H1 (cell line): ENCODE measurements around the gene KAT8. TPM values are rescaled to one million over a fixed set of nuclear protein-coding genes. Genes with fewer than 3 reads are reported as not detected.

Experiments used
- CTCF ChIA-PET: fragments of 300-600 bp; sonication (Branson Sonifier 250); formaldehyde crosslinking; loops from one replicate; lab custom pipeline; 2021; ENCODE audit not compliant: partially characterized antibody; lab: Charles Lee
- POLR2A ChIA-PET: fragments of 300-600 bp; sonication (Branson Sonifier 250); formaldehyde crosslinking; loops from one replicate; lab custom pipeline; 2021; ENCODE audit warnings: inconsistent platforms; ENCODE audit not compliant: partially characterized antibody; lab: Charles Lee
- DNase-seq, 2 experiments: peaks; one replicate each; pipeline versions ENCODE4 v3.0.0 to v3.0.0-alpha.2; 2010 to 2022; ENCODE audit warnings: low spot score in 2 of 2, low read depth in 1 of 2, mixed read lengths in 1 of 2
- FAIRE-seq: peaks from 2 replicates; lab custom pipeline; 2011; peaks lifted over from hg19 to GRCh38; lab: Jason Lieb, UNC
- H2AFZ ChIP-seq: 2 replicates; pipeline ENCODE4 v1.8.1; 2012; ENCODE audit warnings: low read length, inconsistent platforms
- H2AK5ac ChIP-seq: 2 replicates; pipeline ENCODE4 v1.6.1; 2013; ENCODE audit warnings: low read depth, low read length
- H2BK120ac ChIP-seq: replicated peaks from 2 replicates; pipeline ENCODE3; 2013; ENCODE audit warnings: low read depth, low read length, inconsistent platforms
- H2BK12ac ChIP-seq: 2 replicates; pipeline ENCODE4 v1.6.1; 2013; ENCODE audit warnings: low read depth, low read length
- H2BK15ac ChIP-seq: 2 replicates; pipeline ENCODE4 v1.6.1; 2013; ENCODE audit warnings: low read length
- H2BK20ac ChIP-seq: 2 replicates; pipeline ENCODE4 v1.6.1; 2013; ENCODE audit warnings: low read length
- H2BK5ac ChIP-seq: 2 replicates; pipeline ENCODE4 v1.6.1; 2013; ENCODE audit warnings: low read depth, low read length
- H3K14ac ChIP-seq: 2 replicates; pipeline ENCODE4 v1.6.1; 2013; ENCODE audit warnings: inconsistent platforms; ENCODE audit not compliant: insufficient read length
- H3K18ac ChIP-seq: 2 replicates; pipeline ENCODE4 v1.6.1; 2013; ENCODE audit warnings: low read length; ENCODE audit errors: extremely low read depth
- H3K23ac ChIP-seq: 2 replicates; pipeline ENCODE4 v1.6.1; 2013; ENCODE audit warnings: inconsistent platforms; ENCODE audit not compliant: insufficient read length
- H3K23me2 ChIP-seq: 2 replicates; pipeline ENCODE4 v1.6.1; 2013; ENCODE audit warnings: low read depth, low read length
- H3K27ac ChIP-seq: 2 replicates; pipeline ENCODE4 v1.6.1; 2011; ENCODE audit warnings: low read depth, low read length, inconsistent platforms
- H3K27me3 ChIP-seq, 4 experiments: replicated peaks in 1 of 4; 1 replicate in 1 of 4; 2 replicates in 3 of 4; pipeline versions ENCODE4 v1.6.1 to v1.8.1; 2011 to 2013; ENCODE audit warnings: low read length in 3 of 4, mild to moderate bottlenecking in 3 of 4, inconsistent platforms in 2 of 4, mixed read lengths in 2 of 4, moderate library complexity in 1 of 4; ENCODE audit not compliant: control insufficient read depth in 3 of 4, insufficient read depth in 3 of 4; ENCODE audit errors: extremely low read depth in 1 of 4
- H3K36me3 ChIP-seq, 4 experiments: 2 replicates each; pipeline versions ENCODE4 v1.6.1 to v1.8.1; 2011 to 2013; ENCODE audit warnings: mild to moderate bottlenecking in 4 of 4, low read length in 3 of 4, moderate library complexity in 2 of 4, control low read depth in 1 of 4, inconsistent platforms in 1 of 4; ENCODE audit not compliant: insufficient read depth in 4 of 4, control insufficient read depth in 2 of 4
- H3K4ac ChIP-seq: replicated peaks from 2 replicates; pipeline ENCODE3; 2013; ENCODE audit warnings: low read length, low read depth, mixed read lengths, inconsistent platforms; ENCODE audit not compliant: insufficient read length
- H3K4me1 ChIP-seq, 4 experiments: replicated peaks in 1 of 4; 1 replicate in 1 of 4; 2 replicates in 3 of 4; pipeline versions ENCODE4 v1.6.1 to v1.8.1; 2011 to 2013; ENCODE audit warnings: low read length in 3 of 4, inconsistent platforms in 2 of 4, mixed read lengths in 1 of 4; ENCODE audit not compliant: insufficient read depth in 4 of 4, control insufficient read depth in 3 of 4
- H3K4me2 ChIP-seq, 2 experiments: 2 replicates each; pipeline versions ENCODE4 v1.6.1 to v1.8.1; 2011 to 2013; ENCODE audit warnings: low read depth in 2 of 2, low read length in 2 of 2, control low read depth in 1 of 2, inconsistent platforms in 1 of 2, mild to moderate bottlenecking in 1 of 2; ENCODE audit not compliant: insufficient read depth in 1 of 2
- H3K4me3 ChIP-seq, 4 experiments: fragments of 200-600, 300-600 bp in 1 of 4; sonication (generic), shearing (Covaris generic), sonication (Bioruptor Twin) in 1 of 4; 2 replicates each; pipeline versions ENCODE4 v1.5.1 to v1.8.1; 2011 to 2016; ENCODE audit warnings: low read length in 4 of 4, low read depth in 3 of 4, control low read depth in 2 of 4, inconsistent platforms in 2 of 4, mild to moderate bottlenecking in 2 of 4, mixed read lengths in 1 of 4, moderate library complexity in 1 of 4; ENCODE audit not compliant: insufficient read depth in 2 of 4; ENCODE audit errors: extremely low read depth in 1 of 4
- H3K56ac ChIP-seq: replicated peaks from 2 replicates; pipeline ENCODE3; 2013; ENCODE audit warnings: low read depth, mild to moderate bottlenecking, mixed read lengths, low read length, inconsistent platforms; ENCODE audit not compliant: insufficient read length
- H3K79me1 ChIP-seq: 2 replicates; pipeline ENCODE4 v1.6.1; 2013; ENCODE audit warnings: low read depth, low read length, control low read depth
- H3K79me2 ChIP-seq, 2 experiments: 2 replicates each; pipeline versions ENCODE4 v1.6.1 to v1.8.1; 2012 to 2013; ENCODE audit warnings: low read length in 2 of 2, mild to moderate bottlenecking in 2 of 2, inconsistent platforms in 1 of 2; ENCODE audit not compliant: insufficient read depth in 2 of 2, control insufficient read depth in 1 of 2
- H3K9ac ChIP-seq, 4 experiments: replicated peaks in 1 of 4; 1 replicate in 1 of 4; 2 replicates in 3 of 4; pipeline versions ENCODE4 v1.6.1 to v1.8.1; 2011 to 2013; ENCODE audit warnings: low read depth in 3 of 4, low read length in 3 of 4, control low read depth in 2 of 4, mild to moderate bottlenecking in 2 of 4, moderate library complexity in 2 of 4, inconsistent platforms in 1 of 4; ENCODE audit errors: extremely low read depth in 1 of 4
- H3K9me3 ChIP-seq, 2 experiments: 2 replicates each; pipeline versions ENCODE4 v1.6.1 to v1.8.1; 2012 to 2013; ENCODE audit warnings: mild to moderate bottlenecking in 2 of 2, moderate library complexity in 2 of 2, control low read depth in 1 of 2, inconsistent platforms in 1 of 2, low read depth in 1 of 2, low read length in 1 of 2, mixed read lengths in 1 of 2; ENCODE audit not compliant: insufficient read depth in 2 of 2
- H4K20me1 ChIP-seq, 2 experiments: replicated peaks in 1 of 2; 2 replicates each; pipeline versions ENCODE3 to v1.8.1; 2011 to 2013; ENCODE audit warnings: inconsistent platforms in 2 of 2, low read length in 2 of 2, mild to moderate bottlenecking in 1 of 2; ENCODE audit not compliant: insufficient read depth in 2 of 2, control insufficient read depth in 1 of 2
- H4K5ac ChIP-seq: 2 replicates; pipeline ENCODE4 v1.6.1; 2013; ENCODE audit warnings: low read length, low read depth, mixed read lengths, inconsistent platforms; ENCODE audit not compliant: insufficient read length
- H4K8ac ChIP-seq: 2 replicates; pipeline ENCODE4 v1.8.0; 2013; ENCODE audit warnings: mild to moderate bottlenecking, moderate library complexity, low read length, inconsistent platforms; ENCODE audit not compliant: insufficient read depth; ENCODE audit errors: extremely low read depth
- H4K91ac ChIP-seq: replicated peaks from 2 replicates; pipeline ENCODE3; 2013; ENCODE audit warnings: low read length, mixed read lengths, inconsistent platforms; ENCODE audit not compliant: insufficient read length
- BRCA1 ChIP-seq: IDR thresholded peaks from 2 replicates; pipeline ENCODE4 v1.6.1; 2012; ENCODE audit warnings: low read depth, low read length, improper control_type of control experiment
- NANOG ChIP-seq: IDR thresholded peaks from 2 replicates; pipeline ENCODE4 v1.6.1; 2011; ENCODE audit warnings: low read length, low read depth, mild to moderate bottlenecking, inconsistent platforms; ENCODE audit not compliant: insufficient read depth, poor library complexity, severe bottlenecking
- PHF8 ChIP-seq: fragments of 200-600 bp; sonication (generic); conservative IDR thresholded peaks from 2 replicates; pipeline ENCODE4 v1.7.1; 2012; ENCODE audit warnings: low read depth, mild to moderate bottlenecking, inconsistent platforms, low read length, moderate library complexity
- POU5F1 ChIP-seq: IDR thresholded peaks from 2 replicates; pipeline ENCODE4 v1.6.1; 2011; ENCODE audit warnings: low read depth, mild to moderate bottlenecking, low read length, moderate library complexity
- SIN3A ChIP-seq, 2 experiments: IDR thresholded peaks in 1 of 2; conservative IDR thresholded peaks in 1 of 2; 2 replicates each; pipeline ENCODE4 v1.6.1; 2011 to 2012; ENCODE audit warnings: low read length in 2 of 2, improper control_type of control experiment in 1 of 2, low read depth in 1 of 2, mild to moderate bottlenecking in 1 of 2
- WGBS, 2 experiments: shearing (Covaris generic) in 1 of 2; methylation state at CpG; one replicate each; pipeline versions ENCODE4 v1.1.6 to v1.1.7; 2013 to 2015; ENCODE audit warnings: low lambda C conversion rate in 2 of 2, mixed read lengths in 2 of 2, inconsistent platforms in 1 of 2, low coverage in 1 of 2, missing lambda C conversion rate in 1 of 2; ENCODE audit not compliant: insufficient replicate concordance in 2 of 2, insufficient coverage in 1 of 2, insufficient read length in 1 of 2; ENCODE audit errors: extremely low coverage in 1 of 2, missing lambda C conversion rate in 1 of 2; 5-methylcytosine and 5-hydroxymethylcytosine counted together
- polyA plus RNA-seq, 7 experiments: library from polyadenylated mRNA; depleted of rRNA in 3 of 7; stranded (reverse) in 5 of 7; unstranded in 2 of 7; fragments of >200 nt in 5 of 7; fragments of 200-250 nt in 2 of 7; gene quantifications; 1 replicate in 5 of 7; 2 replicates in 1 of 7; 4 replicates in 1 of 7; pipeline versions ENCODE4 v1.2.1 to v1.2.3, GENCODE V29; 2011 to 2013; ENCODE audit warnings: missing spikeins in 2 of 7, mixed read lengths in 2 of 7
- total RNA-seq: library from RNA; stranded (reverse); fragmentation: NEBNext Ultra II Directional; extraction: Animal tissue kit (Norgen Biotek cat#: 25700); gene quantifications from 2 replicates; pipeline ENCODE4 v1.2.1, GENCODE V29; 2021
- TF ChIP-seq, protein P1 (sequence below): IDR thresholded peaks from 2 replicates; pipeline ENCODE4 v1.6.1; 2012; ENCODE audit warnings: inconsistent platforms
- TF ChIP-seq, protein P2 (sequence below): IDR thresholded peaks from 2 replicates; pipeline ENCODE4 v1.6.1; 2011; ENCODE audit warnings: low read depth, mild to moderate bottlenecking, low read length; ENCODE audit not compliant: insufficient read depth
- TF ChIP-seq, protein P3 (sequence below): IDR thresholded peaks from 2 replicates; pipeline ENCODE4 v1.6.1; 2012; ENCODE audit warnings: inconsistent platforms

KAT8 gene
- total and polyA plus RNA-seq, 2 of the 8 experiments (the other 6 are each of a cell fraction or from before 2014, with no cell fraction given), result 52.6 to 61.6 TPM

DNA sequence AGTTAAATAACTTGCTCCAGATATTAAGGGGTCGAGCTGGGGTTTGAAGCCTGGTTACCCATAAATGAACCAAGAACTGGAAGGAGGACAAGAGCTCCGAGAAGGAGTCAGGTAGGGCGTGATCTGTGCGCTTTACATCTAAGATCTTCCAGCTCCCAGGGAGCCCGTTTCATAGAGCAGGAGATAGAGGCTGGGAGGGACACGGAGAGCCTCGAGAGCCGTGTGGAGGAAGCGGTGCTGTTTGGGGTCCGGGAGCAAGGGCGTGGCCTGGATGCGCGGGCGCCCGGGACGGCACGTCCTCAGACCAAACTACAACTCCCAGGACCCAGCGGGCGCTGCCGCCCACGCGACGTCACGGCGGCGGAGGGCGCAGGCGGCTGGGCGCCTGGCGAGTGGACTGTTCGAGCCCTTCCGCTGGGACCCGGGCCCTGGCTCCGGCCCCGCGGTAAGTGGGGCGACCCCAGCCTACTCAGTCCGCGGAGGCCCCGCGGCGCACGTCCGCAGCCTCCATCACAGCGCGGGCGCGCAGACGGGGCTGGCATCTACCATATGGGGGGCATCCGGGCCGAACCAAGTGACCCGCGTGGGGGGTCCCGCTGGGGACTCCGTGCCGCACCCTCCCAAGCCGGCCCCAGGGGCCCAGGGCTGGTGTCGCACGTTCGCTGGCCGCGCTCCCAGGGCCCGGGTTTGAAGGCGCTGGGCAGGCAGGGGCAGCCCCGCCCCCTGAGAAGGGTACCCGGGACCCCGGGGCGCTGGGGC, 9.2 kb upstream of the KAT8 start, which contains the start of gene BCKDK:
BCKDK (plus strand) TSS at position 352 of the 759 bp plus-strand sequence. CDS start 838 bp downstream, outside the sequence.
- no peaks in the 10 kb centered on the region; the same call in 1 of the 2 replicates for H3K79me1 ChIP-seq
- no peak within 1 kb of the TSS; the same call in 1 of the 2 replicates for H2AK5ac ChIP-seq
- no peak within 1 kb of the TSS; the same call in 1 of the 2 replicates for H2BK5ac ChIP-seq
- CTCF ChIA-PET, result interaction anchor here (1.0 to 3.1 kb wide), 5 partner anchors 9 to 38 kb away, joined by 3 to 8 read pairs (median 3); partner anchors contain the start of gene KAT8
- H3K23ac ChIP-seq, result no peak within 1 kb of the TSS
- peak within 1 kb of the TSS; percentile 60 to 77 for H3K4me2 ChIP-seq
- H4K8ac ChIP-seq, result peak within 1 kb of the TSS; percentile 28
- DNase-seq (peak in 1 of 2 experiments; percentile 85), FAIRE-seq (no peak)
- H2BK20ac ChIP-seq, result no peak within 1 kb of the TSS
- H3K18ac ChIP-seq, result peak within 1 kb of the TSS; percentile 25
- peaks cover 0 to 5% (median 2%) of the 10 kb centered on the region in 4 experiments; a peak in 1 of 7 replicates for H3K4me1 ChIP-seq
- H3K36me3 ChIP-seq, result peaks cover 2 to 18% (median 12%) of the 10 kb centered on the region in 4 experiments; a peak in 5 of 8 replicates
- no peaks in the 10 kb centered on the region for H3K79me2 ChIP-seq
- H4K5ac ChIP-seq, result peak within 1 kb of the TSS; percentile 62
- H3K9ac ChIP-seq, result peak within 1 kb of the TSS in 3 of 4 experiments; percentile 42 to 62 (median 45); a peak in 3 of 7 replicates
- no peaks in the 10 kb centered on the region for H4K20me1 ChIP-seq
- peak within 1 kb of the TSS; percentile 61 to 87 (median 70) for H3K4me3 ChIP-seq
- no peaks in the 10 kb centered on the region for H3K27me3 ChIP-seq
- peaks cover 8% of the 10 kb centered on the region for H3K23me2 ChIP-seq
- H3K56ac ChIP-seq, result peak within 1 kb of the TSS; percentile 49
- peak within 1 kb of the TSS; percentile 23; the same call in 1 of the 2 replicates for H2BK12ac ChIP-seq
- WGBS, 2 experiments, result 4% methylated on average over 41 of the region's 68 CpGs; no CpG with 5 or more reads in 1 of the 2 experiments
- H3K27ac ChIP-seq, result no peak within 1 kb of the TSS
- H2BK15ac ChIP-seq, result peak within 1 kb of the TSS; percentile 67; the same call in 1 of the 2 replicates
- POLR2A ChIA-PET, result interaction anchor here (0.6 to 29.9 kb wide), 4 partner anchors 9 to 153 kb away, joined by 3 to 713 read pairs (median 8); partner anchors contain the start of genes KAT8, PRSS36 and PRSS8
- no peak within 1 kb of the TSS for H3K4ac ChIP-seq
- no peak within 1 kb of the TSS for H3K14ac ChIP-seq
- no peaks in the 10 kb centered on the region for H3K9me3 ChIP-seq
- H4K91ac ChIP-seq, result no peak within 1 kb of the TSS
- no peak within 1 kb of the TSS for H2BK120ac ChIP-seq
- H2AFZ ChIP-seq, result peak within 1 kb of the TSS; percentile 70
- no peak for TF ChIP-seq POU5F1
- TF ChIP-seq, protein P1, sequence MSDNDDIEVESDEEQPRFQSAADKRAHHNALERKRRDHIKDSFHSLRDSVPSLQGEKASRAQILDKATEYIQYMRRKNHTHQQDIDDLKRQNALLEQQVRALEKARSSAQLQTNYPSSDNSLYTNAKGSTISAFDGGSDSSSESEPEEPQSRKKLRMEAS, result peak; percentile 47; the same call in 1 of the 2 replicates
- no peak for TF ChIP-seq BRCA1
- TF ChIP-seq, protein P2, sequence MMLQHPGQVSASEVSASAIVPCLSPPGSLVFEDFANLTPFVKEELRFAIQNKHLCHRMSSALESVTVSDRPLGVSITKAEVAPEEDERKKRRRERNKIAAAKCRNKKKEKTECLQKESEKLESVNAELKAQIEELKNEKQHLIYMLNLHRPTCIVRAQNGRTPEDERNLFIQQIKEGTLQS, result no peak
- TF ChIP-seq SIN3A (conservative IDR thresholded peaks at IDR 0.05 in 1 of 2, IDR thresholded peaks at IDR 0.05 in 1 of 2; ENCODE audit: low read depth in 1 of 2, low read length in 2 of 2), result peak; percentile 19 to 72; a peak in 1 of 4 replicates
- TF ChIP-seq, protein P3, sequence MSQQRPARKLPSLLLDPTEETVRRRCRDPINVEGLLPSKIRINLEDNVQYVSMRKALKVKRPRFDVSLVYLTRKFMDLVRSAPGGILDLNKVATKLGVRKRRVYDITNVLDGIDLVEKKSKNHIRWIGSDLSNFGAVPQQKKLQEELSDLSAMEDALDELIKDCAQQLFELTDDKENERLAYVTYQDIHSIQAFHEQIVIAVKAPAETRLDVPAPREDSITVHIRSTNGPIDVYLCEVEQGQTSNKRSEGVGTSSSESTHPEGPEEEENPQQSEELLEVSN, result 0 out of 2 replicates have a peak, but pooled peaks have one; percentile 14
- TF ChIP-seq PHF8, result peak; percentile 56
- TF ChIP-seq NANOG, result no peak
